Transverse colon (tissue), 4 donors: ENCODE data around the gene RET. TPM values are rescaled to one million over a fixed set of nuclear protein-coding genes. Genes with fewer than 3 reads are reported as not detected.

ENCODE experiments used
- DNase-seq: peaks from one replicate; pipeline ENCODE4 v3.0.0-alpha.2; 2019
- H3K27ac ChIP-seq, 4 donors: fragments of 200-600 bp; sonication (generic); 2 replicates each; pipeline ENCODE4 v1.5.1; 2016 to 2018; ENCODE audit warnings: inconsistent platforms in 4 of 4
- H3K27me3 ChIP-seq: fragments of 200-600 bp; sonication (generic); 2 replicates; pipeline ENCODE4 v1.5.1; 2017; ENCODE audit warnings: inconsistent platforms
- H3K36me3 ChIP-seq, 4 donors: fragments of 200-600 bp; sonication (generic); 2 replicates each; pipeline ENCODE4 v1.5.1; 2017 to 2019; ENCODE audit warnings: inconsistent platforms in 4 of 4
- H3K4me1 ChIP-seq, 4 donors: fragments of 200-600 bp; sonication (generic); 2 replicates each; pipeline ENCODE4 v1.5.1; 2017 to 2020; ENCODE audit warnings: inconsistent platforms in 4 of 4
- H3K4me3 ChIP-seq, 4 donors: fragments of 200-600 bp; sonication (generic); 1 replicate in 1 of 4; 2 replicates in 3 of 4; pipeline versions ENCODE4 v1.5.1 to v1.6.1; 2017 to 2019; ENCODE audit warnings: inconsistent platforms in 4 of 4
- H3K9me3 ChIP-seq, 2 donors: fragments of 200-600 bp; sonication (generic); 2 replicates each; pipeline ENCODE4 v1.5.1; 2017 to 2019; ENCODE audit warnings: inconsistent platforms in 2 of 2
- CTCF ChIP-seq, 5 experiments: fragments of 200-600 bp in 3 of 5; fragments of 450-650 bp in 2 of 5; sonication (generic) in 3 of 5; IDR thresholded peaks; 1 replicate in 2 of 5; 2 replicates in 3 of 5; pipeline ENCODE4 v1.5.1; 2016 to 2017; ENCODE audit warnings: antibody characterized with exemption in 5 of 5, inconsistent platforms in 3 of 5, mild to moderate bottlenecking in 2 of 5, moderate library complexity in 1 of 5
- EP300 ChIP-seq: sonication (generic); formaldehyde crosslinking; IDR thresholded peaks from one replicate; pipeline ENCODE4 v1.6.1; 2017; ENCODE audit warnings: antibody characterized with exemption, low read depth
- POLR2A ChIP-seq: fragments of 450-650 bp; IDR thresholded peaks from one replicate; pipeline ENCODE4 v1.6.1; 2016; ENCODE audit warnings: antibody characterized with exemption, mild to moderate bottlenecking, moderate library complexity
- POLR2AphosphoS5 ChIP-seq, 3 donors: sonication (generic); formaldehyde crosslinking; IDR thresholded peaks; one replicate each; pipeline ENCODE4 v1.6.1; 2016; ENCODE audit warnings: antibody characterized with exemption in 3 of 3
- WGBS, 2 donors: methylation state at CpG; one replicate each; pipeline ENCODE4 v1.1.5; 2018; ENCODE audit warnings: low coverage in 1 of 2; 5-methylcytosine and 5-hydroxymethylcytosine counted together
- in situ Hi-C, 4 donors: fragments of 200-750 bp; cut with MboI; loops; one replicate each; pipeline versions ENCODE4 v1.15.0 to v1.15.1; 2017; ENCODE audit warnings: low sequenced_read_pairs in 3 of 4, low pct_ligation_motif_present in 1 of 4, low pct_unique_long_range_greater_than_20kb in 1 of 4
- intact Hi-C: fragments of 100-400 bp; cut with DNase I; formaldehyde crosslinking; loops from one replicate; pipeline ENCODE4 v1.15.1; 2023; ENCODE audit warnings: low total_unique reads
- total RNA-seq, 4 donors: library from RNA; depleted of rRNA; stranded (reverse); fragments of >200 nt; gene quantifications; one replicate each; pipeline ENCODE4 v1.1.0, GENCODE V29; 2016

Gene RET
- total RNA-seq, 4 donors from 2014 or later: 0.37 to 5.6 (median 1.4) TPM

- no peak overlapping the region for H3K27ac ChIP-seq
- in situ Hi-C loops: no loop called here
- H3K4me1 ChIP-seq: peaks cover 0 to 21% (median 12%) of the 10 kb centered on the region in 4 donors
- 84 to 100% methylated on average over 2 to 17 of the region's 19 CpGs for WGBS, 2 donors
- TF ChIP-seq CTCF (IDR thresholded peaks at IDR 0.05) (no peak), EP300 (no peak), POLR2A (no peak), POLR2AphosphoS5 (IDR thresholded peaks at IDR 0.05) (no peak)
- no peak overlapping the region for H3K4me3 ChIP-seq
- peaks cover 25% of the 10 kb centered on the region for H3K27me3 ChIP-seq
- intact Hi-C loops: no loop called here
- no peaks in the 10 kb centered on the region for H3K9me3 ChIP-seq
- no peak for DNase-seq
- H3K36me3 ChIP-seq: no peaks in the 10 kb centered on the region
Measured at GRCh38 chr10:43071865-43072650, 4.8 kb upstream of the RET start.

- Histone ChIP-seq H3K4me1 (peaks cover 0 to 24% (median 19%) of the 10 kb centered on the region in 4 donors), H3K9me3 (no peaks in the 10 kb centered on the region), H3K36me3 (no peaks in the 10 kb centered on the region), H3K4me3 (no peak overlapping the region), H3K27me3 (peaks cover 35% of the 10 kb centered on the region), H3K27ac (no peak overlapping the region)
- no peak for TF ChIP-seq EP300
- TF ChIP-seq POLR2AphosphoS5 (IDR thresholded peaks at IDR 0.05): no peak
- no peak for TF ChIP-seq CTCF (IDR thresholded peaks at IDR 0.05)
- no peak for TF ChIP-seq POLR2A
- no peak for DNase-seq
- intact Hi-C loops (no loop called here), in situ Hi-C loops (no loop called here)
- 100% methylated on average over 1 of the region's 3 CpGs; no CpG with 5 or more reads in 1 of the 2 donors for WGBS, 2 donors
Measured at GRCh38 chr10:43073191-43073590, 3.7 kb upstream of the RET start.

- Histone ChIP-seq H3K27ac (no peak overlapping the region), H3K4me1 (peaks cover 0 to 21% (median 19%) of the 10 kb centered on the region in 4 donors), H3K4me3 (no peak overlapping the region), H3K36me3 (no peaks in the 10 kb centered on the region), H3K27me3 (peaks cover 40% of the 10 kb centered on the region), H3K9me3 (no peaks in the 10 kb centered on the region)
- DNase-seq: no peak
- in situ Hi-C loops: no loop called here
- WGBS, 2 donors: 88 to 100% methylated on average over 2 to 8 of the region's 8 CpGs
- no peak for TF ChIP-seq CTCF (IDR thresholded peaks at IDR 0.05)
- no peak for TF ChIP-seq POLR2A
- no peak for TF ChIP-seq EP300
- TF ChIP-seq POLR2AphosphoS5 (IDR thresholded peaks at IDR 0.05): no peak
- intact Hi-C loops: no loop called here
Measured at GRCh38 chr10:43073721-43074120, 3.1 kb upstream of the RET start.

GRCh38 chr10:43074409-43074808 lies 2.5 kb upstream of the RET start:
- WGBS, 2 donors: 88% methylated on average over 5 of the region's 5 CpGs; no CpG with 5 or more reads in 1 of the 2 donors
- no peak overlapping the region for H3K27ac ChIP-seq
- no peak overlapping the region for H3K4me3 ChIP-seq
- no peak for TF ChIP-seq POLR2A
- no peak for TF ChIP-seq EP300
- no peak for TF ChIP-seq POLR2AphosphoS5 (IDR thresholded peaks at IDR 0.05)
- no peak for TF ChIP-seq CTCF (IDR thresholded peaks at IDR 0.05)
- H3K27me3 ChIP-seq: peaks cover 47% of the 10 kb centered on the region
- DNase-seq: no peak
- H3K9me3 ChIP-seq: no peaks in the 10 kb centered on the region
- H3K4me1 ChIP-seq: peaks cover 0 to 20% (median 17%) of the 10 kb centered on the region in 4 donors
- H3K36me3 ChIP-seq: no peaks in the 10 kb centered on the region
- in situ Hi-C loops: no loop called here
- intact Hi-C loops: no loop called here
